HG03571 (cell line): ENCODE data around the gene KCNK7.
"Not testable (repeated sequence)": the region's sequence is repeated elsewhere in the genome, so short reads cannot be mapped to it uniquely, and the experiment has no call there.

Source experiments
- ATAC-seq: cut with Tn5 transposase; IDR thresholded peaks from one replicate; pipeline ENCODE4 v1.9.1; 2021; ENCODE audit not compliant: unreplicated experiment

The KCNK7 gene

DNA sequence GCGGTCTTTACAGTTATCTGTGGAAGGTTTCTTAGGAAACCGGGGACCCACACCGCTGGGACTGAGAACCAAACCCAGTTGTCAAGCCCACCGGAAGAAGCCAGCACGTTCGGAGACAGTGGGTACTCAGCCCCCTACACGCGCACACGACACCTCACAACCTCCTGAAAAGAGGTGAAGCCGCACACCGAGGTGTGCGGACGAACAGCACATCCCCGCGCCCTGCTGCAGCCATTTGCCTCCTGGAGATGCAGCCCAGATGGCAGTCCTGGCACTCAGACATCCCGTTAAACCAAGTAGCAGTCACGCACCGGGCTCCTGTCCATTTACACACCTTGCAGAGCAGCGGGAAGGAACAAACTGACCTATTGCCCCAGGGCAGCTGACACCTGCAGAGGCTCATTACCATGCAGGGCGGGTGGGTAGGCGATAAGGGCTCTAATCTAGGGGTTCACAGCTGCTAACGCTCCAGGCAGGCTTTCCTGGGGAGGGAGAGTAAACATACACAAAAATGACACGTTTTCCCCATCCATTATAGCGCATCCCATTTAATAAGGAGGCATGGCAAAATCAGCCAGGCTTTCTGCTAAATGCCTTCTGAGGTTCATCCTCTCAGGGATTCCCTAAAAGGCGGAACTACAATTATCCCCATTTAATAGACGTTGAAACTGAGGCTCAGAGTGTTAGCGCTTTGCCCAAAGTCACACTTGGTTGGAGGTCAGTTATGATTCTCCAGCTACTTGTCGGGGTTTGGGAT is 20.6 kb downstream of the KCNK7 start:
- no peak for ATAC-seq

DNA sequence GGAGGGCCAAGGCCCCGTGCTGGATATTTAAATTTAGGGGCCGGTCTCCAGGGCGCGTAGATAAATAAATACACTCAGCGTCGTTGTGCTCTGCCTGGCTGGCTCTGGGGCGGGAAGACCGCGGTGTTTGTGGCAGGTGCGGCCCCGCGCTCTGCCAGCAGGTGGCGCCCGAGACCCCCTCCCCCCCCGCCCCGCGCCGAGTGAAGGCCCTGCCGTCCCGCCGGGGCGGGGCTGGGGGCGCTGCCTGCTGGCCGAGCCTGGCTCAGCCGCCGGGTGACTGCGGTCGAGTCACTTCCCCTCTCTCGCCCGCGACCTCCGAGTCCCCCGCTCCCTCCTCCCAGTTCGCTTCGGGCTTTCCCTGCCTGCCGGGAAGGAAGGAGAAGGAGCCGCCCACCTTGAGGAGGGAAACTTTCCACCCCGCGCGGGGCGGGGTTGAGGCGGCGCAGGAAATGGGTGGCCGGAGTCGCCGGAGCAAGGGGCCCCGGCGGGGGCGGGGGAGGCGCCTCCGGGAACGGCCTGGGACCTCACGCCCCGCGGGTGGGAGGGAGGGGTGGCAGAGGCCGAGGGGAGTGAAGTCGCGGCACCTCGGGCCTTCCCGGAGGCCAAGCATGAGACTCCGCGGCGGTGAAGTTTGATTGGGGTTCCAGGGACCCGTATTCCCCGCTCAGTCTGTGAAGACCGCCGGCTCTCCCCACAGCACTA is 21.3 kb downstream of the KCNK7 start:
- no peak for ATAC-seq

DNA sequence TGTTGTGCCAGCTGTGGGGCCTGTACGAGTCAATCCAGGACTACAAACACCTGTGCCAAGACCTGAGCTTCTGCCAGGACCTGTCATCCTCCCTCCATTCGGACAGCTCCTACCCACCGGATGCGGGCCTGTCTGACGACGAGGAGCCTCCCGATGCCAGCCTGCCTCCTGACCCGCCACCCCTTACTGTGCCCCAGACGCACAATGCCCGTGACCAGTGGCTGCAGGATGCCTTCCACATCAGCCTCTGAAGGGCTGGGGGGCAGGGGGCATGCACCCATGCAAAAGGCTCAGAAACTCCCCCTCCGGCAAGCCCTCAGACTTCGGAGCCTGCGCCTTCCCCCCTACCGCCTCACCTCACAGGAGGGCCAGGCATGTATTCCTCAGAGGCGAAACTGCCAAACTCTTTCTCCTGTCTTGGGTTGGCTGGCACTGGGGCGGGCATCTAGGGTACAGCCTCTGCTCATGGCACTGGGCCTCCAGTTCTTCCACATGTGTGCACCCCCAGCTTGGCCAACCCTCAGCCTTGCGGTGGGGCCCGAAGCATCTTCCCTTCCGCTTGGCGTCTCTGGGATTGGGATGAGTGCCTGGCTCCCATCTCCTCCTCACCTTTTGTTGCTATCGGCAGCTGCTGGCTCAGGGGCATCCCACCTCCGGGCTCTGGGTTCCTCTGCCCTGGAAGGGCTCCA is 22.1 kb downstream of the KCNK7 start:
- no peak for ATAC-seq

DNA sequence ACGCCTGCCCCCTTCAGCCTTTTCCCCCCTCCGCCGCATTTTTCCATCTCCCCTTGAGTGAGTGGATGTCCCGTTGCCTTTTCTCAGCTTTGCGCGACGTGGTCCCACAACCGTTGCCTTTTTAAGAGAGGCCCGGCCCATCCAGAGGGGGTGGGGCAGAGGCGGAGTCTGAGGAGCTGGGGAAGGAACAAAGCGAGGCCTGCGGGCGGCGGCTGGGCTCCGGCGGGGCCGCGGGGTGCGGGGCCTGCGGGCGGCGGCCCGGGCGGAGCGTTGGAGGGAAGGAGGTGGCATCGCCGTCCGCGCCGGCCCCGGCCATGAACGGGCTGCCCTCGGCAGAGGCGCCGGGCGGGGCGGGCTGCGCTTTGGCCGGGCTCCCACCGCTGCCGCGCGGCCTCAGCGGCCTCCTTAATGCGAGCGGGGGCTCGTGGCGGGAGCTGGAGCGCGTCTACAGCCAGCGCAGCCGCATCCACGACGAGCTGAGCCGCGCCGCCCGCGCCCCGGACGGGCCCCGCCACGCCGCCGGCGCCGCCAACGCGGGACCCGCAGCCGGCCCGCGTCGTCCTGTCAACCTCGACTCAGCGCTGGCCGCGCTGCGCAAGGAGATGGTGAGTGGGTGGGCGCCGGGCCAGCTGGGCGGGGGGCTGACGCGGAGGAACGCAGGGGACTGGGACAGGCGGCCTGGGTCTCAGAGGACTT is 23.1 kb downstream of the KCNK7 start, which contains the start of gene FAM89B:
Gene FAM89B, plus strand, starts transcription at position 183 of the 696 bp plus-strand sequence. Its CDS starts 132 bp downstream, at position 315.
- no peak for ATAC-seq

DNA sequence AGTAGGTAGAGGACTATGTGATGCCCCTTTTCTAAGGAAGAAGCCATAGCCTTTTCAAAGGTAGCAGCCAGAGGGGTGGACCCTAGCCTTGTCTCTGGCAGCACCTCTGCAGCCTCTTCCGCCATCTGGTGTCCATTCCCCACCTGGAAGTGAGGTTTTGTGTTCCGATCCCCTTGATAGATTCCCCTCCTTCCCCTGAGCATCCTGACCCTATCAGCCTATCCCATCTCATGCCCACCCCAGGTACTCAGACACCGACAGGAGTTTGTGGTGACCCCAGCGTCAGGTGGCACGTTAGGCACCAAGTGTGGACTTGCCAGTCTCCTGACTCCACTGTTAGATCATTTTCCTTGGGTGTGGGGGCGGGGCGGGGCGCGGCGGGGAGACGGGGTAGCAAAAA is 23.7 kb downstream of the KCNK7 start:
- no peak for ATAC-seq

DNA sequence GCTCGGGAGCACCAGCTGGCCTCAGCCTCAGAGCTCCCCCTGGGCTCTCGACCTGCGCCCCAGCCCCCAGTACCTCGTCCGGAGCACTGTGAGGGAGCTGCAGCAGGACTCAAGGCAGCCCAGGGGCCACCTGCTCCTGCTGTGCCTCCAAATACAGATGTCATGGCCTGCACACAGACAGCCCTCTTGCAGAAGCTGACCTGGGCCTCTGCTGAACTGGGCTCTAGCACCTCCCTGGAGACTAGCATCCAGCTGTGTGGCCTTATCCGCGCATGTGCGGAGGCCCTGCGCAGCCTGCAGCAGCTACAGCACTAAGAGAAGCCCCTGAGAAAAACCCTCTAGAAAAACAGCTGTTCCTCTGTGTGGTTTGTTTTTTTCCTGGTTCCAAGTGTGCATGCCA is 24.2 kb downstream of the KCNK7 start:
- ATAC-seq, result no peak

DNA sequence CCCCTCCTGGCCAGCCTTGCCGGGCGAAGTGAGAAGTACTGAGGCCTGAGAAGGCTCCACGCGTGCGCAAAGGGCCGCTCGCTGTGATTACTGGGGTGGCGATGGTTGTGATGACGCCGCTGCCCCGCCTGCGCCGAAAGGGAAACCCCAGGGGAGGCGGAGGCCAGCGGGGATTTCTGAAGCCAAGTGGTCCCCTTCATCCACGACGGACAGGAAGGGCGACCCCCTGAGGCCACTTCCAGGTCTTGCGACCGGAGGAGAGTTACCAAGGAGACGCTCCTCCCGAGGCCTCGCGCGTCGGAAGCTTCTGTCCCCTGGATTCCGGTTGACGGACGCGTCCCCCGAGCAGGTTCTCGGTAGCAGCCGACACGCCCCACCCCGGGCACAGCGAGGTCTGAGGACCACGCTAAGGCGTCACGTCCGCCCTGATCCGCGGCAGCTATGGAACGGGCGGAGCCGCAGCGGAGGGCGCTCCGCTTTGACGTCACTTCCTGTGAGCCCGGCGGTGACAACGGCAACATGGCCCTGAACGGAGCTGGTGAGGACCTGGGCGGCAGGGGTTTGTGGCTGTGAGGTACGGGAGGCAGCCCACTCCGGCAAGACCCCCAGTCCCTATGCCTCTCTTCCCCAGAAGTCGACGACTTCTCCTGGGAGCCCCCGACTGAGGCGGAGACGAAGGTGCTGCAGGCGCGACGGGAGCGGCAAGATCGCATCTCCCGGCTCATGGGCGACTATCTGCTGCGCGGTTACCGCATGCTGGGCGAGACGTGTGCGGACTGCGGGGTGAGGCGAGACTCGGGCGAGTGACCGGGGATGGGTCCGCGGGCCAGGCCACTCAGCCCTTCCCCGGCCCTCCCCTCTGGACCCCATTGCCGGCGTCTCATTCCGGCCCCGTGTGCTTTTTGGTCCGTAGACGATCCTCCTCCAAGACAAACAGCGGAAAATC is 25.4 kb downstream of the KCNK7 start, which contains the start of gene ZNRD2:
Gene ZNRD2, plus strand, starts transcription at position 505 of the 946 bp plus-strand sequence. Its CDS starts 15 bp downstream, at position 520.
- peak; percentile 53 for ATAC-seq

DNA sequence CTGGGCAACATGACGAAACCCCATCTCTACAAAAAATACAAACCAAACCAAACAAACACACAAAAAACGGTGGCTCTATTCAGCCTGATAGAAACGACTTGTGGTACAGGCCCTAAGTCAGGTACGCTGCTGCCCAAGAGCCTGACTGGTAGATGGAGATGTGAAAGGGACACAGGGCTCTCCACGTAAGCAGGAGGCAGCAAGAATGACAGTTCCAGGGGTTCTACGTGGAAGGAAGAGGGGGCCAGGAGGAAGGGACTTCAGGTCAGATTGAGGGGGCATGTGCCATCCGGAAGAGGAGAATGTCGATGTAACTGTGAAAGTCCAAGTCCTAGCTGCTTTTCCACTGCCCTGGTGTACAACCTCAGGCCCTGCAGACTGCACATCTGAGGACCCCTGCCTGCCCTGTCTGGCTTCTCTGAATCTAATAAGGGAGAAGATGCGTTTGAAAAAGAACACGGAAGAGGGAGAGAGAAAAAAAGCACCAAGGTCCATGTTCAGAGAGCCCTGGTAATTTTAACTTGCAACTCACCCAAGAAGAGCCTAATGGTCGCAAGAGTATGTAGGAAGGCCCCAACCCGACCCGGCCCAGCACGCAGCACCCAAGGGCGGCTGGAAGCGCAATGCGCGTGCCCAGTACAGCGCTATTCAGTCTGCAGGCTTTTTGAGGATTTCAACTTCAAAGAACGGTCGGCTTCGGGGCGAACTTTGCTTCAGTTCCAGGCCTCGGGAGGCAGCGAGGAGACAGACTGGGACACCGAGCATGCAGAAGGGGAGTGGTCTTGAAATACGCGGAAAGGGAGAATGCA is 26.2 kb downstream of the KCNK7 start:
- ATAC-seq, result no peak

DNA sequence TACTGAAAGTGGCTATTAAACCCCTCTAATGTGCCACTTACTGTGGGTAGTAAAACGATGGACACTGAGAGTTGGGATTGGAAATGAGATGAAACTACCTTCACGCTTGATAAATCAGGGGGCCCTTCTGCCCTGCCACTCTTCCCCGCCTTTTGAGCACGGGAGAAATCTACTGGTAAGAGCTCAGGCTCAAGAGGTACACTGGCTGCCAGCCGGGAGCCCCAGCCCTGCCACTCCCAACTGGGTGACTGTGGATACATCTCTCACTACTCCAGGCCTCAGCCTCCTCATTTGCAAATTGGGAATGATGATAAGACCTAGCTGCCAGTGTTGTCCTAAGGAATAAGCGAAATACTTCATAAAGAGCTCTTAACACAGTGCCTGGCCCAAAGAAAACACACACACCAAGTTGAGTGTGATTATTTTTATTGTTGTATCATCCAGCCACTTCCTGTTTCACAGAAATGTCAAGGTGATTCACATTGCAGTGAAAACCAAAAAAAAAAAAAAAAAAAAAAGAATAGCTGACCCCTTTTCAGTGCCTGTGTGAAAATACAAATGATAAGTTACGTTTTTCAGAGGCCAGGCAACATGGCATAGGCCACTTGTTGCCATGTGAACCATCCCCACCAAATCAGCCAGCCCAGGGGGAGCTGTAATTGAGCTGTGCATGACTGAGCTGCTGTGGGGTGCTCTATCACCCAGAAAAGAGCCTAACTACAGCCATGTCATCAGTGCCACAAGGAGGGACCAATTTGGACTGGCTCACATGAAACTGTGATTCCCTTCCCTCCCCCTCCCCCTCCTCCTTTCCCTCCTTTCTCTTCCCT is 29.8 kb downstream of the KCNK7 start:
- no peak for ATAC-seq

DNA sequence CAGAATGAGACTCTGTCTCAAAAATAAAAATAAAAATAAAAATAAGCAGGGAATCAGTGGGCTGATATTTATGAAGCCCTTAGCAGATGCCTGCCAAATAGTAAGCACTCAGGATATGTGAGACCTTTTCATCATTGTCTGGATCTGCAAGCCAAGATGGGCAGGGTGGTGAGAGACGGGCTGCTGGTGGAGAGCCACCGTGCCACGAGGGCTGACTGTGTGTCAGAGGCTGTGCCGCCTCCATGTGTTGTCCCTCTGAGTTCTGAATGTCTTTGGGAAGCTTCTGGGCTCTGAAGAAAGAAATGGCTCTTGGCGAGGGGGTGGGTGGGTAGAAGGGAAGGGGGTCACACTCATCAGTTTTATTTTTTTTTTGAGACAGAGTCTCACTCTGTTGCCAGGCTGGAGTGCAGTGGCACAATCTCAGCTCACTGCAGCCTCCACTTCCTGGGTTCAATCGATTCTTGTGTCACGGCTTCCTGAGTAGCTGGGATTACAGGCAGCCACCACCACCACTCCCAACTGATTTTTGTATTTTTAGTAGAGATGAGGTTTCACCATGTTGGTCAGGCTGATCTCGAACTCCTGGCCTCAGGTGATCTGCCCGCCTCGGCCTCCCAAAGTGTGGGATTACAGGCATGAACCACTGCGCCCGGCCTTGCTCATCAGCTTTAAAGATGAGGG is 30.6 kb downstream of the KCNK7 start:
- ATAC-seq, result not testable (repeated sequence)

DNA sequence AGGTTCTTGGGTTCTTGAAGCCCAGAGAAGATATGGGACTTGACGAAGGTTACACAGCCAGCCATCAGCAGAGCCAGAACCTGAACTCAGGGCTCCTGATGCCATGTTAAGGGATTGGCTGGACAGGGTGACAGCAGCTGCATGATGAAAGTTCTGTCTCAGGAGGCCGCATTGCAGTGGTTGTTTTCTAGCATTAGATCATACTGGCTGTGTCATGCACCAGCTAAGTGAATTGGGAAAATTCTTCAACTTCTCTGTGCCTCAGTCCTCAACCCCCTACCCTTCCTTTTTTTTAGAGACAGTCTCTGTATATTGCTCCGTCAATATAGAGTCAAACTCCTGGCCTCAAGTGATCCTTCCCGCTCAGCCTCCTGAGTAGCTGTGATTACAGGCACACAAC is 32.0 kb downstream of the KCNK7 start:
- ATAC-seq, result no peak

DNA sequence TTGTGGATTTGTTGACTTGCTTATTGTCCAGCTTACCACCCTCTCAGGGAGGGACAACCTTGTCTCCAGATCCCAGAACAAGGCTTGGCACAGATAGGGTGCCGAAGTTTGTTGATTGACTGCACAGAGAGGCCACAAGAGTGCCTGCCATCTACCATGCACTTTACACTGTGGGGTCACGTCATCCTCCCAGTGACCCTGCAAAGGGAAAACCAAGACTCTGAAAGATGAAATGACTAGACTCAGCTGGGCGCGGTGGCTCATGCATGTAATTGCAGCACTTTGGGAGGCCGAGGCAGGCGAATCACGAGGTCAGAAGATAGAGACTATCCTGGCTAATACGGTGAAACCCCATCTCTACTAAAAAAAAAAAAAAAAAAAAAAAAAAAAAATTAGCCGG is 32.8 kb downstream of the KCNK7 start:
- ATAC-seq, result no peak

DNA sequence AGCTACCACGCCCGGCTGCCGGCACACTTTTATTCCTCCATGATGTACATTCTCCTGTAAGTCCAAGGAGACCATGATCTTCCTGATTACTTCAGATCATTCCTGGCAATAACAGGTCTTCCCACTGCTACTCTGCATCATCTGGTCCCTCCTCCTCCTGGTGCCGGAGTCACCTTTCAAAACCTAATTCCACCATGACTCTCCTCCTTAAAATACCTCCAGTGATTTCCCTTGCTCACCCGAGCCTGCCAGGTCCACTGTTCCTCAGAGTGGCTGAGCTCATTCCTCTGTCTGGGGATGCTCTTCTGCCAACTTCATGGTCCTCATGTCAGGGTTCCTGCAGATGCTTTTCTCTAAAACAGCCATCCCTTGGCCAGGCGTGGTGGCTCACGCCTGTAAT is 33.6 kb downstream of the KCNK7 start:
- no peak for ATAC-seq

DNA sequence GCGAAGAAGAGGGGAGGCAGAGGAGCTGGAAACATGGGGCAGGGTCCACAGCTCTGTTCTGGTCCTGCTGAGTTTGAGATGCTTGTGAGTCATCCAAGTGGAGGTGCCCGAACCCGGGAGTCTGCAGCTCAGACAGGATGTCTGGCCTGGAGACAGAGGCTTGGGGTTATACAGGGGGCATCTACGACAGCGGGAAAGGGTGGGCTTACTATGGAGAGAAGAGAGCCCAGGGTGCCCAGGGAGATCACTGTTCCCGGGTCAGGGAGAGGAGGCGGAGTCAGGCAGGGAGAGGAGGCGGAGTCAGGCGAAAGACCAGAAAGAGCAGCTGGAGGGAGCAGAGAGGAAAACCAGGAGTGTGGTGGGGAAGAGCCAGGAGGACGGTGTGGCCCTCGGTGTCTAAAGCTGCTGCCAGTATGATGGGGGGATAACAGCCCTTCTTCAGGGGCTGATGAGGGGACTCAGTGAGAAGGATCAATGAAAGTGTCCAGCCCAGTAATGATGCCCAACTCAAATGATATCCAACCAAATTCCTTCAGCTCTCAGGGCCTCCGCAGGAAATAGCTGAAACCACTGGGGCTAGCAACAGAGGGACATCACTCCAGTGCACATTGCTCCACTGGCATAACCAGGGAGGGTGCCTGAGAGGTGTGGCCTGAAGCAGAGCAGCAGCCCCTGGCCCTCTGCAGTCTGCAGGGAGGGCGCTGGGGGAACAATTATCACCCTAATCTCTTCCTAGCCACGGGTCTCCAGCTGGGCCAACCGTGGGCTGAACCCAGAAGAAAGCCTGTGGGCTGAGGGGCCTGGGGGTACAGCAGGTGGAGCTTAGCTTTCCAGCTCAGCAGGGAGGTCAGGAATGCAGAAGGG is 34.8 kb downstream of the KCNK7 start:
- no peak for ATAC-seq

DNA sequence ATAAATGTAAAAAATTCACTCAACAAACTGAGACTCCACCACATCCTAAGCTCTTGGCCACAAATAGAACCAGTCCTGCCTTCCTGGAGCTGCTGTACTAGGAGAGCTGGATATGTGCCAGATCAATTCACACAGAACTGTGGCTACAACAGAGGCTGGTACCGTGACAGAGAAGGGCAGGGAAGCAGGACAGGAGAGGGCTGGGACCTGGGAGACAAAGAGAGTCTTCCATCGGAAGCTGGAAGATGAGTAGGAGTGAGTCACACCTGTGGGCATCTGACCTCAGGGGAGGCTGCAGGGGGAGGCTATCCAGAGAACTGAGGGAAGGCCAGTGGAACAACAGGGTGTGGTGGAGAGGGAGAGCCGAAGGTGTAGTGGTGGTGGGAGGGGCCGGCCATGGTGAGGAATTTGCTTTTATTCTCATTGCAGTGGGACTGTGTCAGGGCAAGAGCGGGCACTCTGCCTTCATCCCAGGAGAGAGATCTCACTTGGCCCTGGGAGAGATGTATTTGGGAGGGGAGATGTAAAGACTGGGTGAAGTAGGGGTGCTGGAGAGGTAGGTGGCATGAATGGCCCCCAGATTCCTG is 35.6 kb downstream of the KCNK7 start:
- no peak for ATAC-seq

DNA sequence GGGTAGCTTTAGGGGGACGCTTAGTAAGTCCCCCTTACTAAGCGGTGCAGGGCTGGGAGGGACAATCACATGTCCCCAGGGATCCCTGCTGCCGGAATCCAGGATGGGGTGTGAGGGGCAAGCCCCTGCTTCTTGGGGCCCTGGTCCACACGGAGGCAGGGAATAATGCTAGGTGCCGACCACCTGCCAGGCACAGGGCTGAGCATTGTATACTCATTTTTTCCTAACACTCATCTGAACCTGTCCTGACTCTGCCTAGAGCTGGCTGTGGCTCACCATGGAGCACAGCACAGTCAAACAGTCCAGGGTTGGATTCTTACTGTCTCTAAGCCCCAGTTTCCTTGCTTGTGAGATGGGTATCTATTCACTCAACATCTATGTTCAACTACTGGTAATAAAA is 36.1 kb downstream of the KCNK7 start:
- ATAC-seq, result no peak
